Mammary epithelial cell (primary cell): ENCODE measurements around the gene UNC13D.

Source experiments
- CTCF ChIP-seq, 2 donors: IDR thresholded peaks in 1 of 2; conservative IDR thresholded peaks in 1 of 2; 2 replicates each; pipeline ENCODE4 v1.5.1; 2011 to 2012; ENCODE audit warnings: inconsistent platforms in 2 of 2, low read length in 2 of 2, mild to moderate bottlenecking in 2 of 2, control low read depth in 1 of 2, low read depth in 1 of 2; ENCODE audit not compliant: insufficient read depth in 1 of 2; ENCODE audit errors: extremely low read depth in 1 of 2
- EZH2 ChIP-seq: IDR thresholded peaks from 2 replicates; pipeline ENCODE4 v1.6.1; 2012; ENCODE audit warnings: low read length, inconsistent platforms, borderline replicate concordance

- TF ChIP-seq CTCF (conservative IDR thresholded peaks at IDR 0.05 in 1 of 2, IDR thresholded peaks at IDR 0.05 in 1 of 2; ENCODE audit: extremely low read depth in 1 of 2, insufficient read depth in 1 of 2, low read depth in 1 of 2, low read length in 2 of 2) (no peak), EZH2 (no peak)
These were observed 28.8 kb downstream of the UNC13D start for GRCh38 chr17:75815399-75815798.
